Thoracic aorta (tissue), 2 donors: Measurements from ENCODE around the gene PITX2. TPM values are rescaled to one million over a fixed set of nuclear protein-coding genes. Genes with fewer than 3 reads are reported as not detected.
A peak's percentile ranks its signal among the peaks of the same experiment; 100 is the strongest.
"Not testable (repeated sequence)": the region's sequence is repeated elsewhere in the genome, so short reads cannot be mapped to it uniquely, and the experiment has no call there.

Source experiments
- ATAC-seq: fragments of 150-250 bp; one replicate; pipeline ENCODE4 v1.8.0; 2017; ENCODE audit warnings: low read depth; ENCODE audit not compliant: insufficient number of reproducible peaks, low FRiP score
- DNase-seq: peaks from one replicate; pipeline ENCODE4 v3.0.0-alpha.2; 2020; ENCODE audit warnings: low spot score
- H3K27ac ChIP-seq, 2 donors: fragments of 200-600 bp; sonication (generic); 1 replicate in 1 of 2; 2 replicates in 1 of 2; pipeline ENCODE4 v1.5.1; 2016; ENCODE audit warnings: mild to moderate bottlenecking in 2 of 2, moderate library complexity in 2 of 2
- H3K27me3 ChIP-seq: fragments of 200-600 bp; sonication (generic); replicated peaks from 2 replicates; pipeline ENCODE4 v1.6.0; 2016; ENCODE audit warnings: mild to moderate bottlenecking; ENCODE audit not compliant: insufficient read depth
- H3K36me3 ChIP-seq: fragments of 200-600 bp; sonication (generic); one replicate; pipeline ENCODE4 v1.5.1; 2016
- H3K4me1 ChIP-seq, 2 donors: fragments of 200-600 bp; sonication (generic); 1 replicate in 1 of 2; 2 replicates in 1 of 2; pipeline versions ENCODE4 v1.5.1 to v1.6.0; 2016; ENCODE audit warnings: low read depth in 2 of 2, mild to moderate bottlenecking in 1 of 2; ENCODE audit not compliant: control insufficient read depth in 1 of 2
- H3K4me3 ChIP-seq: fragments of 200-600 bp; sonication (generic); 2 replicates; pipeline ENCODE4 v1.5.1; 2016; ENCODE audit warnings: mild to moderate bottlenecking
- H3K9me3 ChIP-seq: fragments of 200-600 bp; sonication (generic); 2 replicates; pipeline ENCODE4 v1.5.1; 2016
- total RNA-seq, 2 donors: library from RNA; depleted of rRNA; stranded (reverse); fragments of >200 nt; gene quantifications; one replicate each; pipeline versions ENCODE4 v1.1.0 to v1.2.3, GENCODE V29; 2016
- TF ChIP-seq, protein P1 (sequence below): fragments of 200-600 bp; sonication (generic); IDR thresholded peaks from one replicate; pipeline ENCODE4 v1.5.1; 2019; ENCODE audit warnings: antibody characterized with exemption

Gene PITX2
- total RNA-seq, 2 donors from 2014 or later: not detected

DNA sequence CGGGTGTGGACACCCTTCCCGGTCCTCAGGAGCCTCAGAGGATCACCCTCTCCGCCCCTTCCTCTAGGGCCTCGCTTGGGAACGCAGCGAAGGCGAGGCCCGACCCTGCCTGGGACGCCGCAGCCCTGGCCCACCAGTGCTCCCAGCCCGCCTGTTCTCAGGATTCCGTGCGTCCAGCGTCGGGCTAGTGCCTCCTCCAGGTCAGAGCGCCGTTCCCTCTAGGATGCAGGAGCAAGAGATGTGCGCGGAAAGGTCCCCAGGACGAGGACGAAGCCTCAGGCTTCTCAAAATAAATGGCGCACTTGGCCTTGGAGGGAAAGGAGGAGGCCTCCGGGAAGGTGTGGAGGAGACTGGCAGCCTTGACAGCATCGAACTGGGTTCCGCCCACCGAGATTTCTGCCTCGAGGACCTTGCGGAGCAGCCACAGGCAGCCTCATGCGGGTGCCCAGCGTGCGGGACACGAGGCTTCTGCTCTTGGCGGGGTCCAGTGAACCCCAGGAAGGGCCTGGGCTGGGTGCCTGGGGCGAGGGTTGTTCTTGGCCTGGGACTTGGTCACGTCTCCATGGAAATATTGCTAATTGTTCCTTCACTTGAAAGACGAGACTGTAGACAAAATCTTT, 35.1 kb downstream of the PITX2 start:
- no peak for ATAC-seq
- H3K4me3 ChIP-seq: no peak overlapping the region

DNA sequence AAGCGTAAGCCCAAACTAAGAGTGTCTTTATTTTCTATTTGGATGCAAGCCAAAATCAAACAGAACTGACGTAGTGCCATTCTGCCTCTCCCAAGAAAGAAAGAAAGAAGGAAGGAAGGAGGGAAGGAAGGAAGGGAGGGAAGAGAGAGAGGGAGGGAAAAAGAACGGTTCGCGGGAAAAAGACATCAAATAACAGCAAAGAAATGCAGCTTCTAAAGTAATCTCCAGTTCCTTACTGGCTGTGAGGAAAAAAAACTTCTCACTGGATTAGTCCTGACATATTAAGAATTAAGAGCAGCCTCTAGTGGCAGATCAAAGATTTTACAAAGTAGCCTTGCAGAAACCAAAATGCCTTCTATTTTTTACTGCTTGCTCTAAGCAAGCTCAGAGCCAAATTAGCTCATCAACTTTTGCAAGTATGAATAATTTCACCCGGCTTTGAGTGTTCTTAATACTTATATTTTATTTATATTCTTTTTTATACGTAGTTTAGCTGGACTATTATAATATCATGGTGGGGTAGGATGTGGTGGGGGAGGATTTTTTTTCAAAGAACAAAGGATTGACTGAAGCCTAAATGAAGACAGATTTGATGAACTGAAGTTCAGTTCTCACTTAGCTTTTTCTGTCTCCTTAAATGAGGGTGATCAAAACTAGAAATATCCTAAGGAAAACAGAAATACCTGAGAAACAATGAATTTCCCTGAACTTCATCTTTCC, 36.6 kb downstream of the PITX2 start:
- TF ChIP-seq, protein P1, sequence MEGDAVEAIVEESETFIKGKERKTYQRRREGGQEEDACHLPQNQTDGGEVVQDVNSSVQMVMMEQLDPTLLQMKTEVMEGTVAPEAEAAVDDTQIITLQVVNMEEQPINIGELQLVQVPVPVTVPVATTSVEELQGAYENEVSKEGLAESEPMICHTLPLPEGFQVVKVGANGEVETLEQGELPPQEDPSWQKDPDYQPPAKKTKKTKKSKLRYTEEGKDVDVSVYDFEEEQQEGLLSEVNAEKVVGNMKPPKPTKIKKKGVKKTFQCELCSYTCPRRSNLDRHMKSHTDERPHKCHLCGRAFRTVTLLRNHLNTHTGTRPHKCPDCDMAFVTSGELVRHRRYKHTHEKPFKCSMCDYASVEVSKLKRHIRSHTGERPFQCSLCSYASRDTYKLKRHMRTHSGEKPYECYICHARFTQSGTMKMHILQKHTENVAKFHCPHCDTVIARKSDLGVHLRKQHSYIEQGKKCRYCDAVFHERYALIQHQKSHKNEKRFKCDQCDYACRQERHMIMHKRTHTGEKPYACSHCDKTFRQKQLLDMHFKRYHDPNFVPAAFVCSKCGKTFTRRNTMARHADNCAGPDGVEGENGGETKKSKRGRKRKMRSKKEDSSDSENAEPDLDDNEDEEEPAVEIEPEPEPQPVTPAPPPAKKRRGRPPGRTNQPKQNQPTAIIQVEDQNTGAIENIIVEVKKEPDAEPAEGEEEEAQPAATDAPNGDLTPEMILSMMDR: no peak
- no peaks in the 10 kb centered on the region for H3K9me3 ChIP-seq
- H3K36me3 ChIP-seq: no peaks in the 10 kb centered on the region
- no peaks in the 10 kb centered on the region for H3K27me3 ChIP-seq
- H3K4me1 ChIP-seq: no peaks in the 10 kb centered on the region
- H3K27ac ChIP-seq: no peak overlapping the region
- DNase-seq (no peak), ATAC-seq (no peak)
- peak overlapping the region; percentile 39 for H3K4me3 ChIP-seq

More for the DNA sequence above, 35.1 kb downstream of the PITX2 start:
- TF ChIP-seq, protein P1: no peak
- no peak for DNase-seq
- Histone ChIP-seq H3K36me3 (no peaks in the 10 kb centered on the region), H3K9me3 (no peaks in the 10 kb centered on the region), H3K27ac (no peak overlapping the region), H3K4me1 (no peaks in the 10 kb centered on the region), H3K27me3 (no peaks in the 10 kb centered on the region)

GRCh38 chr4:110576696-110577095, 46.2 kb downstream of the PITX2 start:
- H3K36me3 ChIP-seq, H3K4me1 ChIP-seq, ATAC-seq, H3K27ac ChIP-seq, H3K4me3 ChIP-seq, DNase-seq, H3K27me3 ChIP-seq, H3K9me3 ChIP-seq: not testable (repeated sequence)

Other genes with a start within 250 kb of the PITX2 start
- gene ENPEP, start 146.9 kb downstream of the PITX2 start, total RNA-seq: 1 to 10 TPM in 1 of 2 donors, under 1 TPM in 1; 0.68 to 9.9 TPM